OCI-LY1 (cell line): ENCODE results near the gene PAK4.

Source experiments
- EZH2 ChIP-seq: fragments of 200-600 bp; sonication (generic), shearing (Covaris generic); IDR thresholded peaks from 2 replicates; pipeline ENCODE4 v1.8.0; 2017; ENCODE audit warnings: borderline replicate concordance, mixed run types, mild to moderate bottlenecking, antibody characterized with exemption, low read length, moderate library complexity, mixed read lengths
- TF ChIP-seq, protein P1 (sequence below): fragments of 200-600 bp; sonication (generic), shearing (Covaris generic); IDR thresholded peaks from 2 replicates; pipeline ENCODE4 v1.5.1; 2017; ENCODE audit warnings: mild to moderate bottlenecking, antibody characterized with exemption, low read length, moderate library complexity, mixed read lengths

DNA sequence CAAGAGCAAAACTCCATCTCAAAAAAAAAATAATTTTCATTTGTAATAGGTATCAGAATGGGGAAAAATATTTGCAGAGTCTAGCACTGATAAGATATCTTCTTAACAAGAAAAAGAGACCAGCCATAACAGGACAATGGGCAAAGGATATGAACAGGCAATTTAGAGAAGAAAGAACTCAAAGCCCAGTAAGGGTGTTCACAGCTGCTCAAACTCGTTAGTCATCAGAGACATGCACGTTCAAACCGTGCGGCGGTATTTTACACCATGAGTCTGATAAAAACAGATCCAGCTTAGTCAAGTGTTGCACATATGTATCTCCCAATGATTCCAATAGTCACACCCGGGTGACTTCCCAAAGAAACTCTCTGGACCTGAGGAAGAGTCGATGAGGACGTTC lies 57.5 kb downstream of the PAK4 start:
- TF ChIP-seq, protein P1, sequence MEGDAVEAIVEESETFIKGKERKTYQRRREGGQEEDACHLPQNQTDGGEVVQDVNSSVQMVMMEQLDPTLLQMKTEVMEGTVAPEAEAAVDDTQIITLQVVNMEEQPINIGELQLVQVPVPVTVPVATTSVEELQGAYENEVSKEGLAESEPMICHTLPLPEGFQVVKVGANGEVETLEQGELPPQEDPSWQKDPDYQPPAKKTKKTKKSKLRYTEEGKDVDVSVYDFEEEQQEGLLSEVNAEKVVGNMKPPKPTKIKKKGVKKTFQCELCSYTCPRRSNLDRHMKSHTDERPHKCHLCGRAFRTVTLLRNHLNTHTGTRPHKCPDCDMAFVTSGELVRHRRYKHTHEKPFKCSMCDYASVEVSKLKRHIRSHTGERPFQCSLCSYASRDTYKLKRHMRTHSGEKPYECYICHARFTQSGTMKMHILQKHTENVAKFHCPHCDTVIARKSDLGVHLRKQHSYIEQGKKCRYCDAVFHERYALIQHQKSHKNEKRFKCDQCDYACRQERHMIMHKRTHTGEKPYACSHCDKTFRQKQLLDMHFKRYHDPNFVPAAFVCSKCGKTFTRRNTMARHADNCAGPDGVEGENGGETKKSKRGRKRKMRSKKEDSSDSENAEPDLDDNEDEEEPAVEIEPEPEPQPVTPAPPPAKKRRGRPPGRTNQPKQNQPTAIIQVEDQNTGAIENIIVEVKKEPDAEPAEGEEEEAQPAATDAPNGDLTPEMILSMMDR, result no peak
- TF ChIP-seq EZH2, result no peak
